Neuronal stem cell (in vitro differentiated cells): Measurements from ENCODE around the gene IL6R.

Experiments used
- DNase-seq: peaks from one replicate; pipeline ENCODE4 v3.0.0-alpha.2; 2013; ENCODE audit warnings: low spot score
- H2AFZ ChIP-seq: one replicate; pipeline ENCODE4 v1.6.1; 2013; ENCODE audit warnings: mild to moderate bottlenecking, low read length, inconsistent platforms
- H2AK5ac ChIP-seq: 2 replicates; pipeline ENCODE4 v1.6.1; 2013; ENCODE audit warnings: low read depth, mild to moderate bottlenecking, inconsistent platforms, low read length, moderate library complexity, mixed read lengths
- H2BK120ac ChIP-seq: 2 replicates; pipeline ENCODE4 v1.6.1; 2013; ENCODE audit warnings: low read depth, mild to moderate bottlenecking, inconsistent platforms, low read length, moderate library complexity, mixed read lengths
- H2BK12ac ChIP-seq: one replicate; pipeline ENCODE4 v1.6.1; 2013; ENCODE audit warnings: low read length, inconsistent platforms
- H2BK15ac ChIP-seq: 2 replicates; pipeline ENCODE4 v1.6.1; 2013; ENCODE audit warnings: mild to moderate bottlenecking, low read length, inconsistent platforms, mixed read lengths
- H2BK5ac ChIP-seq: one replicate; pipeline ENCODE4 v1.6.1; 2013; ENCODE audit warnings: inconsistent platforms, mild to moderate bottlenecking, low read length, moderate library complexity
- H3K14ac ChIP-seq: one replicate; pipeline ENCODE4 v1.6.1; 2013; ENCODE audit warnings: low read length, inconsistent platforms
- H3K18ac ChIP-seq: 2 replicates; pipeline ENCODE4 v1.6.1; 2013; ENCODE audit warnings: low read length, inconsistent platforms
- H3K23ac ChIP-seq: 2 replicates; pipeline ENCODE4 v1.6.1; 2013; ENCODE audit warnings: low read depth, mild to moderate bottlenecking, mixed read lengths, low read length, inconsistent platforms; ENCODE audit not compliant: poor library complexity
- H3K27ac ChIP-seq: replicated peaks from 3 replicates; pipeline ENCODE4 v1.5.1; 2013; ENCODE audit warnings: low read length, inconsistent platforms
- H3K27me3 ChIP-seq, 3 experiments: 2 replicates each; pipeline ENCODE4 v1.6.1; 2013; ENCODE audit warnings: low read length in 3 of 3, mild to moderate bottlenecking in 2 of 3, inconsistent platforms in 1 of 3, low read depth in 1 of 3, mixed read lengths in 1 of 3, moderate library complexity in 1 of 3; ENCODE audit not compliant: control insufficient read depth in 3 of 3, insufficient read depth in 3 of 3
- H3K36me3 ChIP-seq, 2 donors: replicated peaks in 1 of 2; 2 replicates each; pipeline ENCODE4 v1.6.1; 2013; ENCODE audit warnings: low read length in 2 of 2; ENCODE audit not compliant: control insufficient read depth in 2 of 2, insufficient read depth in 2 of 2
- H3K4ac ChIP-seq: 2 replicates; pipeline ENCODE4 v1.6.1; 2013; ENCODE audit warnings: inconsistent platforms, mild to moderate bottlenecking, low read length, moderate library complexity
- H3K4me1 ChIP-seq, 2 donors: 1 replicate in 1 of 2; 2 replicates in 1 of 2; pipeline ENCODE4 v1.6.1; 2013; ENCODE audit warnings: low read length in 2 of 2, low read depth in 1 of 2; ENCODE audit not compliant: control insufficient read depth in 2 of 2, insufficient read depth in 1 of 2
- H3K4me2 ChIP-seq: one replicate; pipeline ENCODE4 v1.6.1; 2013; ENCODE audit warnings: mild to moderate bottlenecking, low read length, inconsistent platforms; ENCODE audit not compliant: insufficient read depth, poor library complexity, severe bottlenecking
- H3K4me3 ChIP-seq, 2 donors: 2 replicates each; pipeline ENCODE4 v1.5.1; 2013; ENCODE audit warnings: low read length in 2 of 2, mild to moderate bottlenecking in 2 of 2, inconsistent platforms in 1 of 2, moderate library complexity in 1 of 2
- H3K79me1 ChIP-seq: one replicate; pipeline ENCODE4 v1.6.1; 2013; ENCODE audit warnings: low read depth, mild to moderate bottlenecking, inconsistent platforms, low read length, moderate library complexity
- H3K9ac ChIP-seq: one replicate; pipeline ENCODE4 v1.6.1; 2013; ENCODE audit warnings: mild to moderate bottlenecking, low read depth, low read length, inconsistent platforms; ENCODE audit not compliant: poor library complexity
- H3K9me3 ChIP-seq, 2 donors: replicated peaks in 1 of 2; 2 replicates each; pipeline versions ENCODE3 to v1.6.1; 2013; ENCODE audit warnings: low read length in 2 of 2, mild to moderate bottlenecking in 2 of 2, inconsistent platforms in 1 of 2, low read depth in 1 of 2, mixed read lengths in 1 of 2, moderate library complexity in 1 of 2; ENCODE audit not compliant: control insufficient read depth in 2 of 2, insufficient read depth in 1 of 2
- H4K8ac ChIP-seq: one replicate; pipeline ENCODE4 v1.6.1; 2013; ENCODE audit warnings: low read depth, mild to moderate bottlenecking, inconsistent platforms, low read length, moderate library complexity
- H4K91ac ChIP-seq: one replicate; pipeline ENCODE4 v1.6.1; 2013; ENCODE audit warnings: low read length, low read depth, mild to moderate bottlenecking, inconsistent platforms; ENCODE audit not compliant: poor library complexity
- WGBS, 2 donors: extraction: QIAGEN DNeasy Blood & Tissue Kit; methylation state at CpG; one replicate each; pipeline ENCODE4 v1.1.7; 2013; ENCODE audit warnings: missing lambda C conversion rate in 2 of 2, mixed read lengths in 1 of 2; ENCODE audit not compliant: insufficient read length in 2 of 2, insufficient replicate concordance in 1 of 2; ENCODE audit errors: extremely low coverage in 2 of 2; 5-methylcytosine and 5-hydroxymethylcytosine counted together

IL6R gene

DNA sequence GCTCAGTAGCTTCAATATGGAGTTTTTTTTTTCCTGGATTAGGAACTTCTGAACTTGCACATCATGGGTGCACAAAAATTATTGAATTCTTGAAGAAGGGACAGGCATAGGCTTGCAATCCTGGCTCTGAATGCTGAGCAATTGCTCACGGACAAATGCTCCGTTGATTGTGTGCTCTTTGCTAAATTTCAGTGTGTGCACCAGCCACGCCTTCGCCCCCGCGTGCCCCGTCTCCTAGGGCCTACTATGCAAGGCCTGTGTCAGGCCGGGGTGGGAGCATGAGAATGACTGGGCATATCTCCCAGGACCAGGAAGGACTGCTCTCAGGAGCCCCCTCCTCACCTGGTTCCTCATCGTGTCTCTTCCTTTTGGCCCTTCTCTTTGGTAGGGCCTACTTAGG is 17.4 kb downstream of the IL6R start:
- Histone ChIP-seq H2AK5ac (peak overlapping the region; percentile 83), H2BK15ac (peak overlapping the region; percentile 77), H3K27ac (no peak overlapping the region), H4K8ac (peak overlapping the region; percentile 27), H3K14ac (no peak overlapping the region), H3K4me1 (peaks cover 11 to 22% of the 10 kb centered on the region in 2 donors), H3K4me2 (no peak overlapping the region), H3K23ac (no peak overlapping the region), H2BK12ac (no peak overlapping the region), H4K91ac (peak overlapping the region; percentile 19), H3K9me3 (no peaks in the 10 kb centered on the region), H2BK5ac (no peak overlapping the region), H3K27me3 (no peaks in the 10 kb centered on the region), H3K9ac (peak overlapping the region; percentile 55), H2AFZ (peak overlapping the region; percentile 67), H3K79me1 (no peaks in the 10 kb centered on the region), H3K4ac (no peak overlapping the region), H2BK120ac (no peak overlapping the region), H3K4me3 (no peak overlapping the region), H3K18ac (peak overlapping the region; percentile 81), H3K36me3 (no peaks in the 10 kb centered on the region)
- DNase-seq, result no peak
- no CpG with 5 or more reads among the region's 9 CpGs for WGBS, 2 donors

DNA sequence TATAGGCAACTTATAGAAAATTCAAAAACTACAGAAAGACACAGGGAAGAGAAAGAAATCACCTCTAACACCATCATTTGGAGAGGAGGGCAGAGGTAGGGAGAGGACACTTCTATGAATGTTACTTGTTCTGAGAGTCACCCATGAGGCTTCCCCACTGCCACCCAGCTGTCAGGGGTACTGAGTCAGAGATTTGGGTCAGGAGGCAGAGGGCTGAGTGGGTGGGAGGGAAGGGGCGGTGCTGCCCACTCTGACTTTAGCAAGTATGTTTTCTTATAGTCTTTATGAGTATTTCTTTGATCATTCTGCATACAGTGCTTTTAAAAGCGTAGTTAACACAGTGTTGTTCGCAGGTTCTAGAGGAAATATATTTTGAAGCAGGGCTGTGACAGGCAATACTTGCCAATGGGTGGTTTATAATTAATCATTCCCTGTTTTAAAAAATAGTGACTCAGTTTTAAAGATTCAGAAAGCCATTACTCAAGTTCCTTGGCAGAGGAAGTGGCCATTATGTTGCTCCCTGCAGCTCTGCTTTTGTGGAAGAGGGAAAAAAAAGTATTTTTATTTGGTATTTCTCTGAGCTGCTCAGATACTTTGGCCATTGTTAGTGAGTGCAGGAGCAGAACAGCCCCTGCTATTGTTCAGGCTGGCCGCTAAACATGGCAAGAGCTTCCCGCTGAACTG is 18.3 kb downstream of the IL6R start:
- Histone ChIP-seq H3K4me2 (no peak overlapping the region), H3K14ac (no peak overlapping the region), H3K9me3 (no peaks in the 10 kb centered on the region), H3K79me1 (no peaks in the 10 kb centered on the region), H3K27me3 (no peaks in the 10 kb centered on the region), H3K18ac (no peak overlapping the region), H2AFZ (peak overlapping the region; percentile 83), H3K36me3 (no peaks in the 10 kb centered on the region), H2AK5ac (no peak overlapping the region), H3K4me1 (peaks cover 11 to 22% of the 10 kb centered on the region in 2 donors), H4K91ac (no peak overlapping the region), H3K27ac (no peak overlapping the region), H4K8ac (no peak overlapping the region), H3K9ac (no peak overlapping the region), H3K4me3 (no peak overlapping the region), H2BK12ac (no peak overlapping the region), H2BK120ac (no peak overlapping the region), H2BK15ac (no peak overlapping the region), H3K4ac (no peak overlapping the region), H2BK5ac (no peak overlapping the region), H3K23ac (no peak overlapping the region)
- WGBS, 2 donors, result no CpG with 5 or more reads among the region's 5 CpGs
- no peak for DNase-seq

DNA sequence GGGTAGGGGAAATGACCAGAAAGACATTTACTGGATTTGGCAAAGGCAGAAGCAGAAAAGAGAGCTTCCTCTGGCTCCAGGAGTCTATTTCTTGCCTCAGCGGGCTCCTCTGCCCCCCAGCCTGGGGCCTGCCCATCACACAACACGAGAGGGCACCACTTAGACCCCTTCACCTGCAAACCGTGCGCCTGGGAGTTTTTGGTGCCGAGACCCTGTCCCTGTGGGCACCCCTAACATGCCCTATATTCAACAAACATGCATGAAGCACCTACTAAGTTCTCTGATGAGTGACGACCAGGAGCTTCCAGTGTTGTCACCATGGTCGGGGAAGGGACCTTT is 18.8 kb downstream of the IL6R start:
- H2AK5ac ChIP-seq, result no peak overlapping the region
- WGBS, 2 donors, result no CpG with 5 or more reads among the region's 7 CpGs
- H3K9ac ChIP-seq, result no peak overlapping the region
- H3K4ac ChIP-seq, result no peak overlapping the region
- H4K91ac ChIP-seq, result no peak overlapping the region
- H3K36me3 ChIP-seq, result no peaks in the 10 kb centered on the region
- H4K8ac ChIP-seq, result no peak overlapping the region
- no peak overlapping the region for H2BK15ac ChIP-seq
- H3K4me2 ChIP-seq, result no peak overlapping the region
- no peaks in the 10 kb centered on the region for H3K79me1 ChIP-seq
- H2BK120ac ChIP-seq, result no peak overlapping the region
- H3K23ac ChIP-seq, result no peak overlapping the region
- H3K27me3 ChIP-seq, result no peaks in the 10 kb centered on the region
- H2BK12ac ChIP-seq, result no peak overlapping the region
- H3K9me3 ChIP-seq, result no peaks in the 10 kb centered on the region
- H3K18ac ChIP-seq, result peak overlapping the region; percentile 67
- no peak overlapping the region for H3K14ac ChIP-seq
- H2BK5ac ChIP-seq, result no peak overlapping the region
- H3K27ac ChIP-seq, result peak overlapping the region; percentile 13
- peaks cover 11 to 22% of the 10 kb centered on the region in 2 donors for H3K4me1 ChIP-seq
- DNase-seq, result no peak
- H3K4me3 ChIP-seq, result no peak overlapping the region
- peak overlapping the region; percentile 83 for H2AFZ ChIP-seq

DNA sequence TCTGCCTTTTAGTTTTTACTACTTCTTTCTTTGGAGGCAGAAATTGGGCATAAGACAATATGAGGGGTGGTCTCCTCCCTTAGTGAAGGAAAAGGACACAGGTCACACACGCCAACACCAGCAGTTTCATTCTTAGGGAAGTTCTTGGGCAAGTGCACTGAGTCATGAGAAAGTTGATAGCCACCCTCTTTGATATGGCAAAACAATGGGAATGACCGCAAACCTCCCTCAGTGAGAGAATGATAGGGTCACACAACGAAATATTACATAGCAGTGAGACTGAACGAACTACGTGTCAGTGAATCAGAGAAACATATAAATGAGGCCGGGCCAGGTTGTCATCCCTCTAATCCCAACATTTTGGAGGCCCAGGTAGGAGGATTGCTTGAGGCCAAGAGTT is 20.0 kb downstream of the IL6R start:
- Histone ChIP-seq H3K18ac (no peak overlapping the region), H3K36me3 (no peaks in the 10 kb centered on the region), H3K23ac (no peak overlapping the region), H4K8ac (no peak overlapping the region), H2BK12ac (no peak overlapping the region), H2AK5ac (no peak overlapping the region), H3K27me3 (no peaks in the 10 kb centered on the region), H3K9ac (no peak overlapping the region), H3K14ac (no peak overlapping the region), H3K79me1 (no peaks in the 10 kb centered on the region), H4K91ac (no peak overlapping the region), H2BK5ac (no peak overlapping the region), H2BK120ac (no peak overlapping the region), H2BK15ac (no peak overlapping the region), H3K9me3 (no peaks in the 10 kb centered on the region), H3K27ac (no peak overlapping the region), H3K4me3 (no peak overlapping the region), H2AFZ (no peak overlapping the region), H3K4ac (no peak overlapping the region), H3K4me2 (no peak overlapping the region), H3K4me1 (peaks cover 11 to 26% of the 10 kb centered on the region in 2 donors)
- no CpG with 5 or more reads among the region's 6 CpGs for WGBS, 2 donors
- DNase-seq, result no peak
